Superior temporal gyrus (tissue), 1 donor: ENCODE results near the gene MAP4.
"Not testable (repeated sequence)": the region's sequence is repeated elsewhere in the genome, so short reads cannot be mapped to it uniquely, and the experiment has no call there.

Experiments used
- DNase-seq: peaks from one replicate; pipeline ENCODE4 v3.0.0-alpha.2; 2016; ENCODE audit errors: extremely low spot score

The MAP4 gene

GRCh38 chr3:47897954-47898353 is 118.3 kb downstream of the MAP4 start:
- DNase-seq, result no peak

DNA sequence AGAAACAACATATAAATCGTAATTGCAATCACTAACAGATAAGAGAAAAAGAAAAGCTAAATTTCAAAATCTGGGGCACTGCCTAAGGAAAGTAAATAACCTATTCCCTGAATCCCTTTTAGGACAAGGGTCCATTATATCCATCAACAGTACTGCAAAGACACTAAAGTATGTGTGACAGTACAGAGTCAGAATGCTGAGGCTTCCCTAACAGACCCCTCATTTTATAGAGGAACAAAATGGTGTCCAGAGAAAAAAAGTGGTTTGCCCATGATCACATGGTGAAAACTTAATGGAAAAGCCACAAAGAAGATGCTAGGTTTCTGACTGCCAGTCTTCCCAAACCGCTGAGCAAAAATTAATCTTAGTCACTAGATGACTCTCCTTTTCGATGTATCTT is 119.5 kb downstream of the MAP4 start:
- no peak for DNase-seq

- DNase-seq, result no peak
Observed at GRCh38 chr3:47895241-47895640, 121.0 kb downstream of the MAP4 start.

DNA sequence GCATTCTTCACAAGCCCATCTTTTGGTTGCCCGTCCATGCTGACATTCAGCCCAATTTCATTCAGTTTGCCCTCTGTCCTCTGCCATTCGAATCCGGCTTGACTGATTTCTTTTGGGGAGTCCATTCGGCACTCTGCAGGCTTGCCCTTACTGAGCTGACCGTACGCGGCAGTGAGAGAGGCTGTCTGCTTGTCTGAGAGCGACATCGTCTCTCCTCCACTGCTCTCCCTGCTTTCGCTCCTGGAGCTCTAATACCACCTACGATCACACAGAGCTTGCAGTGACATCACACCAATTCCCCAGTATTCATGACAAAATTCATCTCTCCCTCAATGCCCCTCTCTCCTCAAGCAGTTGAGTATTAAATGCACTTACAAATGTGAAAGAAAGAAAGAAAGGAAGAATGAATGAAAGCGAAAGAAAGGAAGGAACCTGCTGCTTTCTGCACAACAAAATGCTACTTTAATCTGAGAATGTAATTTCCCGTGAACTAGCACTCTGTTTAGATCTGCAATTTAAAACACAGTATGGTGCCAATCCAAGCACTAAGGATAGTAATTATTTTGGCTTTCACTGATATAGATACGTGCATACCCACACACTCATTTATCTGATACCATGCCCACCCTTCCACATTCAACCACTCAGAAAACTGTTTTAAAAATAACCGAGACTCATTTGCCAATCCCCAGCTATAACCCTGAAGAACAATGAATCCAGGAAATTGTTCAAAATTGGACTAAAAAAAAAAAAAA is 123.8 kb downstream of the MAP4 start:
- DNase-seq, result peak; percentile 65

GRCh38 chr3:47891613-47892005 is 124.6 kb downstream of the MAP4 start:
- DNase-seq, result no peak

DNA sequence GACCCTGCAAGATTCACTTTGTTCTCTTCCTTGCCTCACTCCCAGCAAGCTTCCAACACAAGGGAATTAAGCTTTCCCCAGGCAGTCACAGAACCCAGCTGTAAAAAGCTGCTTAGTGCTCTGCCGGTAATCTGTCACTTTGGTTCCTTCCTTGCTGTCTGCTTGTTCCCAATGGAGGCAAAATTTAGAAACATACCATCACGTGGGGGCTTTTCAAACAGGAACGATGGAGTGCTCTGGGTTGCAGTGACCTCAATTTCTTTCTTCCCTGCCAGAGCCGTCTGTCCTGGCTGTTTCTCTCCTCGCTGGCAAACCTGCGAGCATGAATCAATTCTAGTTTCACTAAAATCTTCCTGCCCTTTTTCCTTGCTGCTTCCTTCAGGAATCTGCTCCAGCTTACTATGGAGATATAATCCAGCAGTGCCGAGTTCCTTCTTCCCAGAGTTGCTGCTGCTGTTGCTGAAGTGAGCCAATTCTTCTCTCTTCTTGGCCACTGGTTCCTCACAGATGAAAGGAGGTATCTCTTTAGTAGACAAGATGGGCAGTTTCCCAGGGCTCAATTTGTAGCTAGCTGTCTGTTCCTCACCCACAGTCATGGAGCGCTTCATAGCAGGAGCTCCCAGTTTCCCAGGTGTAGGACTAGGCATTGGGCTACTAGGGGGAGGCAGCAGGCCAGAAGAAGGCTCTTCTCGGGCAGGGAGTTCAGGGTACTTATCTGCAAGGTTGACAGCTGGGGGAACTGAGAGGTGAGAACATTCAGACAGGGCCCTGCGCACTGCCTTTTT is 125.2 kb downstream of the MAP4 start:
- peak; percentile 73 for DNase-seq

DNA sequence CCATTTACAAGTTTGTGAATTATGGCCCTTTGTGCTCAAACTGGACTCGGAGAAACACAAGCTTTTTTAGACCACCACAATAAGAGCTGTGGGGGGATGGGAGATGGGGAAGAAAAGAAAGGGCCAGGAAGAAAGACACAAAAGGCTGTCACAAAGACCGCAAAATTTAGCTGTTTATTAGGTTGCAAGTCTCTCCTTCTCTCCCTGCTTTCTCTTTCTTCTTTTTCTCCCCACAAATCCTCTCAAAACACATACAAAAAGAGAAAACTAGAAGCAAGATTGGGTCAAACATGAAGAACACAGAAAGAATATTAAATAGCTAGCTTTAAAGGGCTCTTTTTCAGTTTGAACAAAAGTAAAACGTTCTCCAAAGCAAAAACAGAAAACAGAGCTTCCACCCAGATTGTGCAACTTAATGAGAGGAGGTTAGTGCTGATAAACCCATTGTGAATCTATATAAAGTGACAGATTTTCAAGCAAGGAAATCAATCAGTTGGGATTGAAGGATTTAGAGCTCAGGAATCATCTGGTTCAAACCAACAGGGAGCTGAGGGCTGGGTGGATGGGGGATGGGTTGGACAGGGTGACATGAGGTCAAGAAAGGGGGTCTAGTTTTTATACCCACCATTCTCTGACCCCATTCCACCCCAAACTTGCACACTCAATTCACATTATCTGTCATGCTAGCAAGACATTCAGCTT is 125.9 kb downstream of the MAP4 start:
- peak; percentile 41 for DNase-seq

GRCh38 chr3:47888986-47889757 is 127.0 kb downstream of the MAP4 start:
- DNase-seq, result no peak

DNA sequence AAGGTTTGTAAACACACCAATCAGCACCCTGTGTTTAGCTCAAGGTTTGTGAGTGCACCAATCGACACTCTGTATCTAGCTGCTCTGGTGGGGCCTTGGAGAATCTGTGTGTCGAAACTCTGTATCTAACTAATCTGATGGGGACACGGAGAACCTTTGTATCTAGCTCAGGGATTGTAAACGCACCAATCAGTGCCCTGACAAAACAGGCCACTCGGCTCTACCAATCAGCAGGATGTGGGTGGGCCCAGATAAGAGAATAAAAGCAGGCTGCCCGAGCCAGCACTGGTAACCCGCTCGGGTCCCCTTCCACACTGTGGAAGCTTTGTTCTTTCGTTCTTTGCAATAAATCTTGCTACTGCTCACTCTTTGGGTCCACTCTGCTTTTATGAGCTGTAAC is 128.2 kb downstream of the MAP4 start:
- DNase-seq, result not testable (repeated sequence)

DNA sequence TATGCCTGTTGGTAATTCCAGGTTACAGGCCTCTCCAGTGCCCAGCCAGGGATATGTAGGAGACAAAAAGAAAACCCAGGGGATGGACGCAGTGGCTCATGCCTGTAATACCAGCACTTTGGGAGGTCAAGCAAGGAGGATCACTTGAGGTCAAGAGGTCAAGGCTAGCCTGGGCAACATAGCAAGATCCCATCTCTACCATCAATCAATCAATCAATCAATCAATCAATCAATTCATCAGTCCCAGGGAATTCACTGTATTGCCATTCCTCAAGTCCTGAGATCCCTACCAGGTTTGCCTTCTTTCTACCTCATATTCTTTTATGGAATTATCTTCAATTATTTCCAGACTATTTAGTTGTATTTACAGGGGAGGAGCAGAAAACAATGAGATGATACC is 131.0 kb downstream of the MAP4 start:
- no peak for DNase-seq

DNA sequence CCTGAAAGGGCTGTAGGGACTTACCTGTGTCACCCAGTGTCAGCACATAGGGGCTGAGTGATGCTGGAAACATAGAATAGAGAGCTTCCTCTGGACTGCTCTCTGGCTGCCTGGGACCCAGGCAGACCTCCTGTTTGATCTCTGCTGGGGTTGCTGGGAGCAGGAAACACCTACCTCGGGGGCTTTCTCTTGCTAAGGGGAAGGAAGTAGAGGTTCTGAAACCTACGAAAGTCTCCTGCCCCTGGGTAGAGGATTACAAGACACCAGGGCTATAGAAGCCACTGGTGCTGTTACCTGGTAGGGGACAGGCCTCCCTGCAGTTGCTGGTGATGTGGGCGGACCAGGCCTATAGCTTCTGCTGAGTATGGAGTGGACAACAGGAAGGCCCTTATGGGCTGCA is 131.6 kb downstream of the MAP4 start:
- no peak for DNase-seq

DNA sequence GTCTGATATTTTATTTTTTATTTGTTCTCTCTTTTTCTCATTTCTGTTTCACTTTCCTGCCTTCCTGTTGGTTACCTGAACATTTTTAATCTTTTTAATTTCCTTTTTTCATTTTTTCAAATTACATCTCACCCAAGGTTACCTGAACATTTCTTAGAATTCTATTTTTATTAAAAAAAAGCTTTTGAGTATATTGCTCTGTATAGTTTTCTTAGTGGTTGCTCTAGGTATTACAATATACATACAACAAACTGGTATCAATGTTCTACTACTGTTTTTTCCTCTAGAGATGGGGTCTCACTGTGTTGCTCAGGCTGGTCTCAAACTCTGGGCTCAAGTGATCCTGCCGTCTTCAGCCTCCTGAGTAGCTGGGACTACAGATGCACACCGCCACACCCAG is 133.9 kb downstream of the MAP4 start:
- no peak for DNase-seq

GRCh38 chr3:47877719-47878118 is 138.5 kb downstream of the MAP4 start:
- no peak for DNase-seq

- DNase-seq, result no peak
Observed at GRCh38 chr3:47877290-47877689, 138.9 kb downstream of the MAP4 start.

GRCh38 chr3:47874913-47875312 is 141.3 kb downstream of the MAP4 start:
- no peak for DNase-seq

- no peak for DNase-seq
Observed at GRCh38 chr3:47874438-47874837, 141.8 kb downstream of the MAP4 start.

DNA sequence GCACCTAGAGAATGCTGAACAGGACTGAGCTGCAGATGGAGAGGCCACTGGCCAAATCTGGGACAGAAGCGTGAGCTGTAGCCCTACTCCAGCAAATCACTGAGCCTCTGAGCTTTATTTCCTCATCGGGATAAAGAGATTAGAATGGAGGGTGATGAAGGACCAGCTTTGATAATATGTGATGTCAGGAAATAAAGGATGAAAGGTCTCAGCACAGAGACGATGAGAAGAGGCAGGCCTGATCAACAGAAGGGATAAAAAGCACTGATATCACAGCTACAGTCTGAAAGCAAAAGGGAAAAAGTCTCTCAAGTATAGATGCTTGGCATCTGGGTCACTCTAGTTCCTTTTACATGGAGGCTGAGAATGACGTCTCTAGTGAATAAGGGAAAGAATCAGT is 143.3 kb downstream of the MAP4 start:
- DNase-seq, result no peak

DNA sequence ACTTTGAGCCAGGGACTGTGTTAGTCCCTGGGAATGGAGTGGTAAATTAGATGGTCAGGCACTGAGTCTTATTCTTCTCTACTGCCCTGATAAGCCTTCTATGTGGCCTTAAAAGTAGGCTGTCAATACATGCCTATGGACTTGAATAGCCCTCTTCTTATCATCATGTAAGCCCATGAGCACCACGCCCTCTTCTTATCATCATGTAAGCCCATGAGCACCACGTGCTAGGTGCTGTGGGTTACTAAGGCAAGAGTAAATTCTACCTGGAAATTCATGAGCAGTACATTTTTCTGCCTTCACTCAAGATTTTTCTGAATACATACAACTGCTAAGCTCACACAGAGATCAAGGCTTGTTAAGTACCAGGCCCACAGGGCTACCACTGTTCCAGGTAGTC is 144.8 kb downstream of the MAP4 start:
- DNase-seq, result no peak

DNA sequence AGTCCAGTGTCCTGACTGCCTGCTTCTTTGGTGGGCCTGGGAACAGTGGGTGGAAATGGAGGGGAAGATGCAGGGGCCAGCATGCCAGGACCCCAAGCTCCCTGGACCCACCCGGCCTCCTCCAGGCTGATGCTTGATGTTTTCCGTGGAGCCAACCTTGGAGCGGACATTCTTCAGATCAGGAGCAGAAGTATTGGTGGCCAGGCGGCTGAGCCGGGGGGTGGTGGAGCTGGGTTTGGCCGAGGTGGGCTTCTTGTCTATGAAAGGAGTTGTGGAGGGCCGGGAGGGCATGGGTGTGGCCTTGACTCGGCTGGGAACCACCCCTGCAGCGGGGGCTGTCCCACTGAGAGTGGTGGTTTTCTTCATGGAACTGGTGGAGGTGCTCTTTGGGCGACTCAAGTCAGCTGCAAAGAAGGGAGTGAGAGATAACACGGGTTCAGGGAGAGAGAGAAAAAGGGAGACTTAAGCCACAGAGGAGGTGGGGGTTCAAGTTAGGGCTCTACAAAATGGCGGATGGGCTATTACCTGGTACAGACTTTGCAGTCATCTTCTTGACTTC is 145.4 kb downstream of the MAP4 start:
- DNase-seq, result no peak

- no peak for DNase-seq
Observed at GRCh38 chr3:47870156-47870555, 146.1 kb downstream of the MAP4 start.

DNA sequence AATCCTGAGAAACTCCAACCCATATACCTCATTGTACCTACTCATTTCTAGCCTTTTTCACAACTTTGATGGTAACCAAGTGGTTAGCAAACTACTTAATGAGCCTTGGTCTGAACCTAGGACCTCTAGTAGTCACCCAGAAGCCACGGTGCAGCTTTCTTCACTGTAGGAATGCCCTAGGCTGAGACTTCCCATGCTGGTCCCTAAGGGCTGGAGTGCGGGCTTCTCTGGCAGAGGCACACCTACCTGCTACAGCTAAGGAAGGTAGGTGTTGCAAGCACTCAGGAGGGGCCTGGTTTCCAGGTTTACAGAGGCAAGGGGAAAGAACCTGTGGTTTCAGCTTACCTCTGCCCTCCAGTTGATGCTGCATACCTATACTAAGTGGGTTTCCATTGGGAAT is 147.9 kb downstream of the MAP4 start:
- no peak for DNase-seq
